HG03571 (cell line): ENCODE results near the gene IRAK1BP1.
"Not testable (repeated sequence)": the region's sequence is repeated elsewhere in the genome, so short reads cannot be mapped to it uniquely, and the experiment has no call there.

Experiments
- ATAC-seq: cut with Tn5 transposase; IDR thresholded peaks from one replicate; pipeline ENCODE4 v1.9.1; 2021; ENCODE audit not compliant: unreplicated experiment

The IRAK1BP1 gene

GRCh38 chr6:78883651-78884050 lies 16.3 kb downstream of the IRAK1BP1 start:
- no peak for ATAC-seq

- ATAC-seq: not testable (repeated sequence)
Observed at GRCh38 chr6:78889901-78890300, 22.6 kb downstream of the IRAK1BP1 start.

GRCh38 chr6:78896227-78896626 lies 28.9 kb downstream of the IRAK1BP1 start:
- no peak for ATAC-seq

GRCh38 chr6:78908621-78909020 lies 41.3 kb downstream of the IRAK1BP1 start:
- no peak for ATAC-seq

GRCh38 chr6:78909391-78909790 lies 42.0 kb downstream of the IRAK1BP1 start:
- ATAC-seq: no peak

GRCh38 chr6:78910010-78910409 lies 42.7 kb downstream of the IRAK1BP1 start:
- no peak for ATAC-seq

- ATAC-seq: no peak
Observed at GRCh38 chr6:78910591-78911171, 43.3 kb downstream of the IRAK1BP1 start.

- ATAC-seq: no peak
Observed at GRCh38 chr6:78911218-78911940, 44.0 kb downstream of the IRAK1BP1 start.

- no peak for ATAC-seq
Observed at GRCh38 chr6:78916411-78916810, 49.1 kb downstream of the IRAK1BP1 start.

- no peak for ATAC-seq
Observed at GRCh38 chr6:78917788-78918187, 50.4 kb downstream of the IRAK1BP1 start.

GRCh38 chr6:78921168-78921567 lies 53.8 kb downstream of the IRAK1BP1 start:
- ATAC-seq: not testable (repeated sequence)

- ATAC-seq: no peak
Observed at GRCh38 chr6:78925317-78925716, 58.0 kb downstream of the IRAK1BP1 start.

- ATAC-seq: no peak
Observed at GRCh38 chr6:78935553-78935952, 68.2 kb downstream of the IRAK1BP1 start.

GRCh38 chr6:78936515-78936914 lies 69.2 kb downstream of the IRAK1BP1 start:
- no peak for ATAC-seq

GRCh38 chr6:78942446-78942845 lies 75.1 kb downstream of the IRAK1BP1 start:
- no peak for ATAC-seq

- ATAC-seq: no peak
Observed at GRCh38 chr6:78947529-78947928, 80.2 kb downstream of the IRAK1BP1 start.

GRCh38 chr6:78947962-78948361 lies 80.6 kb downstream of the IRAK1BP1 start:
- ATAC-seq: no peak

- ATAC-seq: no peak
Observed at GRCh38 chr6:78948785-78949184, 81.4 kb downstream of the IRAK1BP1 start.

GRCh38 chr6:78952362-78952761 lies 85.0 kb downstream of the IRAK1BP1 start:
- no peak for ATAC-seq
